ENCODE measurements around the gene TUBGCP2. TPM values are rescaled to one million over a fixed set of nuclear protein-coding genes. Genes with fewer than 3 reads are reported as not detected.

TUBGCP2 gene
- total RNA-seq, 1 donor from 2014 or later = 56.2 TPM

DNA sequence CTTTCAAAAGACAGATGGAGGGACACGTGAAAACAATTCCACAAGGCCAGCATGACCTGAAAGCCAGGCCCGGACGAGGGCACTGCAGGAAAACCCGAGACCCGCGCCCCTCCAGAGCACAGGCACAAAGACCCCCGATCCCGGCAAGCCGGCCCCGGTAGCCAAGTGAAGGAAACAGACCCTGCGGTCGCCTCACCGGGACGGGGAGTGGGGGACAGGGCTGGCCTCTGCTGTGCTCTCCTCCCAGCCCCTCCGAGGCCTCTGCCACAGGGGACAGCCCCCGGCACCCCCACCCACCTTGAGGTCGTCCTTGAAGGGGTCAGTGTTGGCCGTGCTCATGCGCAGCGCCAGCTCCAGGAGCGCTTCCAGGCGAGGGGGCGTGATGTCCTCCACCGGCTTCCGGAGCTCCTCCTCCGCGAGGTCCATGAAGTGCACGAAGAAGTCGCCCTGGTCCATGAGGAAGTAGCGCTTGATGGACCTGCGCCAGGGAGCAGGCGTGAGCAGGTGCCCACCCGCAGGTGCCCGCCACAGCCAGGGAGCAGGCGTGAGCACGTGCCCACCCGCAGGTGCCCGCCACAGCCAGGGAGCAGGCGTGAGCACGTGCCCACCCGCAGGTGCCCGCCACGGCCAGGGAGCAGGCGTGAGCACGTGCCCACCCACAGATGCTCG is 20.7 kb downstream of the TUBGCP2 start:
- no peak overlapping the region for H3K9ac ChIP-seq (ENCODE audit: low read length)
- H4K20me1 ChIP-seq (ENCODE audit: insufficient read depth, low read length) = peaks cover 19% of the 10 kb centered on the region
- no peaks in the 10 kb centered on the region for H3K9me3 ChIP-seq (ENCODE audit: insufficient read depth, low read depth, low read length)
- H3K4me1 ChIP-seq (ENCODE audit: insufficient read depth, low read length) = peaks cover 7% of the 10 kb centered on the region
- Mint-ChIP-seq H3K27me3 (ENCODE audit: low read depth, unreplicated experiment) (no peaks in the 10 kb centered on the region), H3K36me3 (ENCODE audit: low read depth, unreplicated experiment) (peaks cover 16% of the 10 kb centered on the region), H3K27ac (ENCODE audit: unreplicated experiment) (no peak overlapping the region), H3K4me1 (ENCODE audit: low read depth, unreplicated experiment) (peaks cover 2% of the 10 kb centered on the region), H3K4me3 (ENCODE audit: unreplicated experiment) (no peak overlapping the region), H3K9me3 (ENCODE audit: unreplicated experiment) (no peaks in the 10 kb centered on the region)
- H3K79me2 ChIP-seq (ENCODE audit: insufficient read depth, low read length) = no peaks in the 10 kb centered on the region
- no peak overlapping the region for H2AFZ ChIP-seq (ENCODE audit: low read depth, low read length)
- peaks cover 20% of the 10 kb centered on the region for H3K36me3 ChIP-seq (ENCODE audit: insufficient read depth, low read length)
- H3K27me3 ChIP-seq (ENCODE audit: insufficient read depth, low read length) = no peaks in the 10 kb centered on the region
- H3K4me2 ChIP-seq (ENCODE audit: low read length) = no peak overlapping the region
- DNase-seq (ENCODE audit: low read depth) (no peak), FAIRE-seq (no peak)
- H3K4me3 ChIP-seq (ENCODE audit: insufficient read depth, low read depth, low read length) = no peak overlapping the region
- TF ChIP-seq, protein P1, sequence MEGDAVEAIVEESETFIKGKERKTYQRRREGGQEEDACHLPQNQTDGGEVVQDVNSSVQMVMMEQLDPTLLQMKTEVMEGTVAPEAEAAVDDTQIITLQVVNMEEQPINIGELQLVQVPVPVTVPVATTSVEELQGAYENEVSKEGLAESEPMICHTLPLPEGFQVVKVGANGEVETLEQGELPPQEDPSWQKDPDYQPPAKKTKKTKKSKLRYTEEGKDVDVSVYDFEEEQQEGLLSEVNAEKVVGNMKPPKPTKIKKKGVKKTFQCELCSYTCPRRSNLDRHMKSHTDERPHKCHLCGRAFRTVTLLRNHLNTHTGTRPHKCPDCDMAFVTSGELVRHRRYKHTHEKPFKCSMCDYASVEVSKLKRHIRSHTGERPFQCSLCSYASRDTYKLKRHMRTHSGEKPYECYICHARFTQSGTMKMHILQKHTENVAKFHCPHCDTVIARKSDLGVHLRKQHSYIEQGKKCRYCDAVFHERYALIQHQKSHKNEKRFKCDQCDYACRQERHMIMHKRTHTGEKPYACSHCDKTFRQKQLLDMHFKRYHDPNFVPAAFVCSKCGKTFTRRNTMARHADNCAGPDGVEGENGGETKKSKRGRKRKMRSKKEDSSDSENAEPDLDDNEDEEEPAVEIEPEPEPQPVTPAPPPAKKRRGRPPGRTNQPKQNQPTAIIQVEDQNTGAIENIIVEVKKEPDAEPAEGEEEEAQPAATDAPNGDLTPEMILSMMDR (IDR thresholded peaks at IDR 0.05; ENCODE audit: insufficient read depth, low read depth, low read length) = no peak
- no peak for TF ChIP-seq EZH2 (IDR thresholded peaks at IDR 0.05; ENCODE audit: insufficient read depth, low read length)
- no peak overlapping the region for H3K27ac ChIP-seq (ENCODE audit: low read depth, low read length)

GRCh38 chr10:133286366-133286765 is 22.3 kb downstream of the TUBGCP2 start:
- Histone ChIP-seq H3K27ac (ENCODE audit: low read depth, low read length) (no peak overlapping the region), H3K4me1 (ENCODE audit: insufficient read depth, low read length) (no peaks in the 10 kb centered on the region), H3K4me2 (ENCODE audit: low read length) (no peak overlapping the region), H3K79me2 (ENCODE audit: insufficient read depth, low read length) (no peaks in the 10 kb centered on the region), H2AFZ (ENCODE audit: low read depth, low read length) (no peak overlapping the region), H3K27me3 (ENCODE audit: insufficient read depth, low read length) (no peaks in the 10 kb centered on the region), H3K9ac (ENCODE audit: low read length) (no peak overlapping the region), H3K9me3 (ENCODE audit: insufficient read depth, low read depth, low read length) (no peaks in the 10 kb centered on the region), H4K20me1 (ENCODE audit: insufficient read depth, low read length) (peaks cover 18% of the 10 kb centered on the region), H3K4me3 (ENCODE audit: insufficient read depth, low read depth, low read length) (no peak overlapping the region), H3K36me3 (ENCODE audit: insufficient read depth, low read length) (peaks cover 20% of the 10 kb centered on the region)
- Mint-ChIP-seq H3K9me3 (ENCODE audit: unreplicated experiment) (no peaks in the 10 kb centered on the region), H3K27ac (ENCODE audit: unreplicated experiment) (no peak overlapping the region), H3K36me3 (ENCODE audit: low read depth, unreplicated experiment) (peaks cover 21% of the 10 kb centered on the region), H3K4me1 (ENCODE audit: low read depth, unreplicated experiment) (no peaks in the 10 kb centered on the region), H3K4me3 (ENCODE audit: unreplicated experiment) (no peak overlapping the region), H3K27me3 (ENCODE audit: low read depth, unreplicated experiment) (no peaks in the 10 kb centered on the region)
- TF ChIP-seq, protein P1 (IDR thresholded peaks at IDR 0.05; ENCODE audit: insufficient read depth, low read depth, low read length) = no peak
- no peak for TF ChIP-seq EZH2 (IDR thresholded peaks at IDR 0.05; ENCODE audit: insufficient read depth, low read length)
- FAIRE-seq (no peak), DNase-seq (ENCODE audit: low read depth) (no peak)

DNA sequence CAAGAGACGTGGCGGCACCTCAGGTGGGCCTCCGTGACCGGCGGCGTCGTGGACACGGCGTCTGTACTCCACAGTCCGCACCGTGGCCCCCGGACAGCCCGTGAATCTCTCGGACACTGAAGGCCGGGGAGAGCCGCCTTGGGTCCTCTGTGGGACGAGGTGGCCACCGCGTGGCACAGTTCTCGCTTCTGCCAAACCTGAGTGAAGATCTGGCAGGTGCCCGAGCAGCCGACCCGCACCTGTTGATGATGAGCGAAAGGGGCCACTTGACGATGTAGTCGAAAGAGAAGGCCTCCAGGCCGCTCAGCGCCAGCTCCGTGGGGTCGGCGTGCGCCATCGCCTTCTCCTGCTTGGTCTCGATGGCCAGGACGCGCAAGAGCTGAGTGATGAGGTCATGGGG is 23.5 kb downstream of the TUBGCP2 start:
- no peak for TF ChIP-seq EZH2 (IDR thresholded peaks at IDR 0.05; ENCODE audit: insufficient read depth, low read length)
- TF ChIP-seq, protein P1 (IDR thresholded peaks at IDR 0.05; ENCODE audit: insufficient read depth, low read depth, low read length) = no peak
- Histone ChIP-seq H3K9ac (ENCODE audit: low read length) (no peak overlapping the region), H3K79me2 (ENCODE audit: insufficient read depth, low read length) (no peaks in the 10 kb centered on the region), H3K4me2 (ENCODE audit: low read length) (no peak overlapping the region), H3K4me3 (ENCODE audit: insufficient read depth, low read depth, low read length) (no peak overlapping the region), H3K36me3 (ENCODE audit: insufficient read depth, low read length) (peaks cover 14% of the 10 kb centered on the region), H3K9me3 (ENCODE audit: insufficient read depth, low read depth, low read length) (no peaks in the 10 kb centered on the region), H4K20me1 (ENCODE audit: insufficient read depth, low read length) (peaks cover 19% of the 10 kb centered on the region), H3K27me3 (ENCODE audit: insufficient read depth, low read length) (no peaks in the 10 kb centered on the region), H2AFZ (ENCODE audit: low read depth, low read length) (no peak overlapping the region), H3K27ac (ENCODE audit: low read depth, low read length) (no peak overlapping the region), H3K4me1 (ENCODE audit: insufficient read depth, low read length) (no peaks in the 10 kb centered on the region)
- Mint-ChIP-seq H3K9me3 (ENCODE audit: unreplicated experiment) (no peaks in the 10 kb centered on the region), H3K4me1 (ENCODE audit: low read depth, unreplicated experiment) (no peaks in the 10 kb centered on the region), H3K27me3 (ENCODE audit: low read depth, unreplicated experiment) (no peaks in the 10 kb centered on the region), H3K27ac (ENCODE audit: unreplicated experiment) (no peak overlapping the region), H3K4me3 (ENCODE audit: unreplicated experiment) (no peak overlapping the region), H3K36me3 (ENCODE audit: low read depth, unreplicated experiment) (peaks cover 18% of the 10 kb centered on the region)
- DNase-seq (ENCODE audit: low read depth) = no peak
- FAIRE-seq = no peak
